SU-DHL-6 (cell line): ENCODE results near the gene M6PR.

Source experiments
- CTCF ChIP-seq: fragments of 200-600 bp; sonication (generic); IDR thresholded peaks from one replicate; pipeline ENCODE4 v1.5.1; 2017; ENCODE audit warnings: antibody characterized with exemption, mild to moderate bottlenecking, low read length, moderate library complexity; ENCODE audit not compliant: insufficient read depth, poor library complexity, severe bottlenecking
- EZH2phosphoT487 ChIP-seq: fragments of 200-600 bp; sonication (generic), shearing (Covaris generic); conservative IDR thresholded peaks from 2 replicates; pipeline ENCODE4 v1.6.1; 2018; ENCODE audit warnings: mild to moderate bottlenecking, antibody characterized with exemption, low read length, moderate library complexity, mixed read lengths

GRCh38 chr12:8947737-8948136 lies 1.7 kb downstream of the M6PR start:
- no peak for TF ChIP-seq CTCF
- no peak for TF ChIP-seq EZH2phosphoT487
